Loucy (cell line): ENCODE measurements around the gene PLS1.

Experiments
- H2AFZ ChIP-seq: fragments of 200-600 bp; sonication (generic); 2 replicates; pipeline ENCODE4 v1.6.0; 2016; ENCODE audit warnings: antibody characterized with exemption, mild to moderate bottlenecking, low read length, moderate library complexity
- H3F3A ChIP-seq: fragments of 200-600 bp; 2 replicates; pipeline ENCODE4 v1.6.0; 2016; ENCODE audit warnings: antibody characterized with exemption, low read depth, mild to moderate bottlenecking
- H3K27me3 ChIP-seq: fragments of 200-600 bp; sonication (generic); 2 replicates; pipeline ENCODE4 v1.6.1; 2014; ENCODE audit warnings: low read length, mild to moderate bottlenecking; ENCODE audit not compliant: insufficient read depth, poor library complexity, severe bottlenecking
- H3K36me3 ChIP-seq: fragments of 200-600 bp; sonication (generic); 2 replicates; pipeline ENCODE4 v1.6.1; 2016; ENCODE audit warnings: low read length; ENCODE audit not compliant: insufficient read depth
- H3K4me1 ChIP-seq: fragments of 200-600 bp; sonication (generic); 2 replicates; pipeline ENCODE4 v1.5.1; 2014; ENCODE audit warnings: low read length, mild to moderate bottlenecking; ENCODE audit not compliant: insufficient read depth, poor library complexity, severe bottlenecking
- H3K4me2 ChIP-seq: fragments of 200-600 bp; sonication (generic); 2 replicates; pipeline ENCODE4 v1.6.0; 2014; ENCODE audit warnings: antibody characterized with exemption, low read length, low read depth, mild to moderate bottlenecking; ENCODE audit not compliant: poor library complexity, severe bottlenecking
- H3K4me3 ChIP-seq: fragments of 200-600 bp; sonication (generic); 2 replicates; pipeline ENCODE4 v1.5.1; 2014; ENCODE audit warnings: low read length, mild to moderate bottlenecking, mixed read lengths; ENCODE audit not compliant: poor library complexity, severe bottlenecking
- H3K79me2 ChIP-seq: fragments of 200-600 bp; sonication (generic); 2 replicates; pipeline ENCODE4 v1.6.1; 2014; ENCODE audit warnings: low read length; ENCODE audit not compliant: insufficient read depth
- H3K9ac ChIP-seq: fragments of 200-600 bp; sonication (generic); 2 replicates; pipeline ENCODE4 v1.6.0; 2014; ENCODE audit warnings: mild to moderate bottlenecking, low read depth, low read length, moderate library complexity; ENCODE audit not compliant: poor library complexity, severe bottlenecking
- H3K9me2 ChIP-seq: fragments of 200-600 bp; sonication (generic); replicated peaks from 2 replicates; pipeline ENCODE4 v1.6.1; 2016; ENCODE audit warnings: low read depth, low read length, mixed read lengths
- H3K9me3 ChIP-seq: fragments of 200-600 bp; sonication (generic); 2 replicates; pipeline ENCODE4 v1.6.1; 2014; ENCODE audit warnings: mild to moderate bottlenecking, antibody characterized with exemption, low read length, low read depth; ENCODE audit not compliant: insufficient read depth
- H4K20me1 ChIP-seq: fragments of 200-600 bp; sonication (generic); 2 replicates; pipeline ENCODE4 v1.6.0; 2014; ENCODE audit warnings: antibody characterized with exemption, low read length, mild to moderate bottlenecking; ENCODE audit not compliant: insufficient read depth, poor library complexity, severe bottlenecking
- EZH2phosphoT487 ChIP-seq: fragments of 200-600 bp; IDR thresholded peaks from 2 replicates; pipeline ENCODE4 v1.6.1; 2018; ENCODE audit warnings: antibody characterized with exemption, mild to moderate bottlenecking, moderate library complexity, borderline replicate concordance
- TF ChIP-seq, protein P1 (sequence below): fragments of 200-600 bp; sonication (generic); conservative IDR thresholded peaks from 2 replicates; pipeline ENCODE4 v1.5.1; 2014; ENCODE audit warnings: mild to moderate bottlenecking, antibody characterized with exemption, low read length

Gene PLS1

DNA sequence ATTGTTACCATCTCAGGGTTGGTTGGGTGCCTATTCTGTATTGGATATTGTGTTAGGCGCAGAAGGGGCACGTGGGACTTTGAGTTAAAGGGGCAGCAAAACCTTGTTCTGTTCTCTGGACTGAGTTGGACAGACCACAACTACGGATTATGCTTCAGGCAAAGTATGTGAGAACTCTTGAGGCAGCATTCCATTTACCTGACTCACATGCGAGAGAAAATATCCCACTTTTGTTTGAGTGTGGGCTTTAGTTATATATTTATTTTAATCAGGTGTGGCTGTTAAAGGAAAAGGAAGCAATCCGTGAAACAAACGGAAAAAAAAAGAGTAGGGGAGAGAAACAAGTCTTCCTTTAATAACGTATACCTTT lies 627 bp upstream of the PLS1 start:
- no peaks in the 10 kb centered on the region for H3K36me3 ChIP-seq
- peak overlapping the region; percentile 92 for H3K4me2 ChIP-seq
- H3K9ac ChIP-seq: peak overlapping the region; percentile 77
- peak overlapping the region; percentile 85 for H3K4me3 ChIP-seq
- no peaks in the 10 kb centered on the region for H3F3A ChIP-seq
- no peaks in the 10 kb centered on the region for H3K27me3 ChIP-seq
- no peak for TF ChIP-seq EZH2phosphoT487
- TF ChIP-seq, protein P1, sequence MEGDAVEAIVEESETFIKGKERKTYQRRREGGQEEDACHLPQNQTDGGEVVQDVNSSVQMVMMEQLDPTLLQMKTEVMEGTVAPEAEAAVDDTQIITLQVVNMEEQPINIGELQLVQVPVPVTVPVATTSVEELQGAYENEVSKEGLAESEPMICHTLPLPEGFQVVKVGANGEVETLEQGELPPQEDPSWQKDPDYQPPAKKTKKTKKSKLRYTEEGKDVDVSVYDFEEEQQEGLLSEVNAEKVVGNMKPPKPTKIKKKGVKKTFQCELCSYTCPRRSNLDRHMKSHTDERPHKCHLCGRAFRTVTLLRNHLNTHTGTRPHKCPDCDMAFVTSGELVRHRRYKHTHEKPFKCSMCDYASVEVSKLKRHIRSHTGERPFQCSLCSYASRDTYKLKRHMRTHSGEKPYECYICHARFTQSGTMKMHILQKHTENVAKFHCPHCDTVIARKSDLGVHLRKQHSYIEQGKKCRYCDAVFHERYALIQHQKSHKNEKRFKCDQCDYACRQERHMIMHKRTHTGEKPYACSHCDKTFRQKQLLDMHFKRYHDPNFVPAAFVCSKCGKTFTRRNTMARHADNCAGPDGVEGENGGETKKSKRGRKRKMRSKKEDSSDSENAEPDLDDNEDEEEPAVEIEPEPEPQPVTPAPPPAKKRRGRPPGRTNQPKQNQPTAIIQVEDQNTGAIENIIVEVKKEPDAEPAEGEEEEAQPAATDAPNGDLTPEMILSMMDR: no peak
- no peaks in the 10 kb centered on the region for H3K9me2 ChIP-seq
- peaks cover 27% of the 10 kb centered on the region; the same call in 1 of the 2 replicates for H3K79me2 ChIP-seq
- no peaks in the 10 kb centered on the region for H4K20me1 ChIP-seq
- peak overlapping the region; percentile 100 for H2AFZ ChIP-seq
- H3K9me3 ChIP-seq: no peaks in the 10 kb centered on the region
- peaks cover 25% of the 10 kb centered on the region for H3K4me1 ChIP-seq

DNA sequence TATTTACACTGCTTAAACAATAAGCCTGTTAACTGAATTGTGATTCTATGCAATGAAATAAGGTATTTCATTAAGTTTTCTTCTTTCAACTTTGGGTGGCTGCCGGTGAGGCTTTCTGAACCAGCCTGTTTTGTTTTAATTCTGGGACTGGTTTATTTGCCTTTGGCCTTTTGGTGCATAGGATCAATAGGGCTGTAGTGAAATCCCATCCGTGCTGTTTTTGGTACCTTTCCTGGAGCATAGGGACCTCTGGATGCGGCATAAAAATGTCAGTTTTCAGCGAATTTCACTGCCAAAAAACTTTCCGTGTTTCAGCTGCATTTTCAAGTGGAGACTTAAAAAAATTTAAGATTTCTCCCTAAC lies 514 bp downstream of the PLS1 start:
- Histone ChIP-seq H3K4me3 (peak overlapping the region; percentile 85), H3F3A (no peaks in the 10 kb centered on the region), H3K79me2 (peaks cover 27% of the 10 kb centered on the region; the same call in 1 of the 2 replicates), H3K9ac (peak overlapping the region; percentile 77), H4K20me1 (no peaks in the 10 kb centered on the region), H3K9me3 (no peaks in the 10 kb centered on the region), H3K27me3 (no peaks in the 10 kb centered on the region), H3K4me1 (peaks cover 25% of the 10 kb centered on the region), H3K4me2 (peak overlapping the region; percentile 92), H3K9me2 (no peaks in the 10 kb centered on the region), H3K36me3 (no peaks in the 10 kb centered on the region), H2AFZ (peak overlapping the region; percentile 100)
- TF ChIP-seq, protein P1: no peak
- no peak for TF ChIP-seq EZH2phosphoT487

DNA sequence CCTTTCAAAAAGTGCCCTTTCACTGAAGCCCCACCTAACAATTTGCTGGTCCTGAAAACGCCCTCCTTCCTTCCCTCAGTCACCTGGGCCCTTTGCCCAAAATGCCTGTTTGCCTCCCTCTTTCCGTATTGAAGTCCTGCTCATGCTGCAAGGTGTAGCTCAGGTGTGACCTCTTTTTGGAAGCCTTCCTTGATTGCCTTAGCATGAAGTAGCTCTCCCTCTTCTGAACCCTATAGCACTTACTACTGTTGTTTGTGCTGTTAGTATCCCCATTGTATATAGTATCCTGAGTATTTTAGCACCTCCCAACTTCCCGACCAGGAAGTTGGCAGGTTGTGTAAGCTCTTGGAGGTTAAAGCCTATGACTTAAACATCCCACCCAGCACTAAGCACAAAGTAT lies 1.7 kb downstream of the PLS1 start:
- Histone ChIP-seq H3K4me1 (peaks cover 27% of the 10 kb centered on the region), H3K79me2 (peaks cover 27% of the 10 kb centered on the region; the same call in 1 of the 2 replicates), H4K20me1 (no peaks in the 10 kb centered on the region), H3K4me3 (peak overlapping the region; percentile 85), H3K9ac (peak overlapping the region; percentile 77), H3K27me3 (no peaks in the 10 kb centered on the region), H2AFZ (peak overlapping the region; percentile 6), H3K36me3 (no peaks in the 10 kb centered on the region), H3K9me3 (no peaks in the 10 kb centered on the region), H3K9me2 (no peaks in the 10 kb centered on the region), H3F3A (no peaks in the 10 kb centered on the region), H3K4me2 (peak overlapping the region; percentile 92)
- TF ChIP-seq, protein P1: no peak
- TF ChIP-seq EZH2phosphoT487: no peak
